Breast epithelium (tissue), 3 donors: ENCODE results near the gene AARS2.

Experiments
- CTCF ChIP-seq, 3 donors: fragments of 450-650 bp; IDR thresholded peaks; one replicate each; pipeline ENCODE4 v1.5.1; 2016 to 2017; ENCODE audit warnings: antibody characterized with exemption in 3 of 3, mild to moderate bottlenecking in 3 of 3, moderate library complexity in 3 of 3
- POLR2A ChIP-seq: fragments of 450-650 bp; IDR thresholded peaks from one replicate; pipeline ENCODE4 v1.6.1; 2016; ENCODE audit warnings: antibody characterized with exemption, mild to moderate bottlenecking, moderate library complexity
- POLR2AphosphoS5 ChIP-seq, 3 donors: sonication (generic); formaldehyde crosslinking; IDR thresholded peaks; one replicate each; pipeline ENCODE4 v1.6.1; 2017; ENCODE audit warnings: antibody characterized with exemption in 3 of 3

- TF ChIP-seq CTCF (IDR thresholded peaks at IDR 0.05) (no peak), POLR2A (no peak), POLR2AphosphoS5 (IDR thresholded peaks at IDR 0.05) (no peak)
These were observed 48.8 kb upstream of the AARS2 start for GRCh38 chr6:44361947-44362346.
